A549 treated with Hydrocortisone at 1 μM for 4 hours (cell line): ENCODE data around the gene CEP131. TPM values are rescaled to one million over a fixed set of nuclear protein-coding genes. Genes with fewer than 3 reads are reported as not detected.

ENCODE experiments used
- total RNA-seq: library from RNA; stranded (reverse); fragments of 200-300 nt; extraction: Qiagen RNA extraction; gene quantifications from 5 replicates; pipeline ENCODE4 v1.2.3, GENCODE V29; 2022

CEP131 gene
- 6.4 to 8.5 TPM (median 7.8 TPM) in 5 replicates for total RNA-seq

DNA sequence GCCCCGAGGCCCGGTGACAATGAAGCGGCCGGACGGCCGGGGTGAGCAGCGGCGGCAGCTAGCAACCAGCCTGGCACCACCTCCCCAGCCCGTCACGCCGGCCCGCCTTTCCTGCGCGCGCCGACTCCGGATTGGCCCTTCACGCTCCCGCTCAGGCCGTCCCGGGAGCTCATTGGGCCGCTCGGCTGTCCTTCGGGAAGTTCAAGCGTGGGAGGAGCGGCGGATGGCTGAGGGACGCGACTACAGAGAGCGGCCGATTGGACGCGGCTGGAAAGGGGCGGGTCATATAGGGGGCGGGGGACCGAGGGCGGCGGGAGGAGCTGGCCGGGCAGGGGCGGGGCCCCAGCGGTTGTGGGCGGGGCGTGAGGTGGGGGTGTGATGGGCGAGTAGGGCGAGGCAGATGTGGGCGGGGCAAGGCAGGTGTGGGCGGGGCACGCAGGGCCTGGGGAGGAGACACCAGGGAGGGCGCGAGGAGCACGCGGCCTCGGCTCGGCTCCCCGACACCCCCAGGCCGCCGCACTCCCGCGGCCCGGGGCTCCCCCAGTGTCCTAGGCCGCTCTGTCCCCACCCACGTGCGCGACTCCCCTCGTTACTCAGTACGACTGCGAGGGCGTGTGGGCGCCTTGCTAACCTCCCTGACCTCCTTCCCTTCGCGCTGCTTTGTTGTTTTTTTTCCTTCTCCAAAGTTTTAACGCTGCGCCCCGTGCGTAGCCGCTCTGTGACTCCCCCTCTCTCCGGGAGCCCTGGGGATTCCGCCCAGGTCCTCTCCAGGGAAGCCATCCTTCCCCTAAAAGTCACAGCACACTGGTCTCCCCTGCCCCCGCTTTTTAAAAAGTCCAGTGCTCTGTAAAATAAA lies at the start of gene CEP131:
Gene CEP131, minus strand, starts transcription at position 60 of the 856 bp plus-strand sequence. CDS start 2,909 bp downstream, outside the sequence.

DNA sequence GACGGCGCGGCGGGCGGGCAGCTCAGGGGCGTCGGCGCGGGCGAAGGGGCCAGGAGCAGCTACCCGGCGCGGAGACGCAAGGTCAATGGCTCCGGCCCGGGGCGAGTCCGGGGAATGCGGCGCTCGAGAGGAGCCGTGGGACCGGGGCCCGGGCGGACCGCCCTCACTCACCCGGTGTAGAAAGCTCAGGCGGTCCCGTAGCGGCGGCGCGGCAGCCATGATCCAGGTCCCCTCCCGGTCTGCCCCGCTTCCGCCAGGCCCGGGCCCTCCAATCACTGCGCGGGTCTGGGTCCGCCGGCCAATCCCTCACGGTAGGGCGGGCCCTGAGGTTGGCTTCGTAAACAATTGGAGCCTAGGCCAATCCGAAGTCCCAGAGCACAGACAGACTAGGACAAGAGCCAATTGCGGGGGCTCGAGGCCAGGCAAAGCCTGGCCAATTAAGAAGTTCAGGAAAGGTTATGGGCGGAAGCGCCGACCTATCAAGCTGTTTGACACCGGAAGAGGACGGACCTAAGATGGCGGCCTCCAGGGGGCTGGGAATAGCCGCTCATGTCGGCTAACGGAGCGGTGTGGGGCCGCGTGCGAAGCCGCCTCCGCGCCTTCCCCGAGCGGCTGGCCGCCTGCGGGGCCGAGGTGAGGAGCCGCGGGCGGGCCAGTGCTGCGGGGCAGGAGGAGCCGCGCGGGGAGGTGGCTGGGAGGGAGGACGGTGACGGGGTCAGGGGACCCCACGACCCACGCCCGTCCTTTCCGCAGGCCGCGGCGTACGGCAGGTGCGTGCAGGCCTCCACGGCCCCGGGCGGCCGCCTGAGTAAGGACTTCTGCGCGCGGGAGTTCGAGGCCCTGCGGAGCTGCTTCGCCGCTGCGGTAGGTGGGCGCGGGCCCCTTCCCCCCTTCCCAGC lies 16.3 kb upstream of the CEP131 start, which contains the start of the genes NDUFAF8 and TEPSIN:
Gene NDUFAF8, plus strand, starts transcription at position 504 of the 899 bp plus-strand sequence. Its CDS starts 46 bp downstream, at position 550.
Gene TEPSIN, minus strand, starts transcription at position 241 of the 899 bp plus-strand sequence. Its CDS starts 22 bp downstream, at position 219.

DNA sequence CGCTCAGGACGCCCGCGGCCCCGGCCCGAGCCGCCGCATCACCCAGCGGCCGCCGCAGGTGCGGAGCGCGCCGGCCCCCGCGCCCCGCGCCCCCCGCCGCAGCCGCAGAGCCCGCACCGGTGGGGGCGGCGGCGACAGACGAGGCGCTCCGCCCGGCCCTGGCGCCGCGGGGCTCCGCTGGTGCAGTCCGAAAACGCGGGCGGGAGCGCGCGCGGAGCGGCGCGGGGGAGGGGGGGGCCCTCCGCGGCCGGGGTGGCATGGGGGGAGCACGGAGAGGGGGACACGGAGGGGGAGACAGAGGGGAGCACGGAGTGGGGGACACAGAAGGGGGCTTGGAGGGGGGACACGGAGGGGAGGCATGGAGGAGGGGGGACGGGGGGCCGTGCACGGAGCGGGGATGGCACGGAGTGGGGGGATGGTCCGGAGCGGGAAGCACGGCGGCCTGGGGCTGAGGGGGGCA lies 56.7 kb downstream of the CEP131 start, which contains the start of gene AATK:
Gene AATK, minus strand, starts transcription at position 189 of the 460 bp plus-strand sequence. CDS start 229 bp downstream, outside the sequence.

DNA sequence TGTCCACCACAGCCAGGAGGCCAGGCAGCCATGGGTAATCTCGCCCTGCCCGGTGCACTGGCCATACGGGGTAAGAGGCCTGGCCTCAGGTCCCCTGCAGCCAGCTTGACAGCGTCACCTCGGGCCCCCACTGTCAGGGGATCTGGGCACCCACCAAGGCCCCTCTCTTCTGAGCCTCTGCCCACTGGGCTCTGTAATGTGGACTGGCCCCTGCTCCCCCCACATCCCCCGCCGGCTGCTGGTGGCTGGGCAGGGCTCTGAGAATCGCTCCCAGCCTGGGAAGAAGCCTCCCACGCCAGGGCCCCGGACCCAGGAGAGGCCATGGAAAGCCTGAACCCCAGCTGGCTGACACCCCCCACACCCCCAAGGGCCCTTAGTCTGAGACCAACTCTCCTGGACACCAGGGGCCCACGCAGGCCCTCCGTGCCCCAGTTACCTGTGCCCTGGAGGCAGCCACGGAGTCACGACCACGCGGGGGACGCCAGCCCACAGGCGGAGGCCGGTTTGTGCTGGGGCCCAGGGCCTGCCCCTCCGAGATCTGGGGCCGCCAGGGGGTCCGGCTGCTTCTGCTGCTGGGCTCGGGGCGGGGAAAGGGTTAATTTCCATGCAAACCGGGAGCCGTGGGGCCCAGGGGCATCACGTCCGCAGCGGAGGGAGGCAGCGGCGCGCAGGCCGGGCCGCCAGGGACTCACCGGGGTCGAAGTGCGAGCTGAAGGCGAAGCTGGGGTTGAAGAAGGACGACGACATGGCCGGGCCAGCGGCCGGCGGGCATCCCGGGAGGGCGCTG lies 57.3 kb downstream of the CEP131 start, which contains the start of gene PVALEF:
Gene PVALEF, plus strand, starts transcription at position 262 of the 787 bp plus-strand sequence. CDS start 15,720 bp downstream, outside the sequence.

Other genes with a start within 250 kb of the CEP131 start
- 31.2 to 37.9 TPM (median 34.1 TPM) in 5 replicates for gene CHMP6, start 231.1 kb downstream of the CEP131 start, total RNA-seq
- 116 to 132 TPM (median 129 TPM) in 5 replicates for gene BAIAP2, start 187.8 kb downstream of the CEP131 start, total RNA-seq
- not detected in 5 replicates for gene PVALEF, start 57.5 kb downstream of the CEP131 start, total RNA-seq
- gene AATK, start 56.7 kb downstream of the CEP131 start, total RNA-seq = 0.29 to 0.64 TPM (median 0.50 TPM) in 5 replicates
- 20.2 to 27.4 TPM (median 26.5 TPM) in 5 replicates for gene TEPSIN, start 16.1 kb upstream of the CEP131 start, total RNA-seq
- 82.5 to 221 TPM (median 212 TPM) in 5 replicates for gene NDUFAF8, start 16.4 kb upstream of the CEP131 start, total RNA-seq
- 59.4 to 74.1 TPM (median 69.2 TPM) in 5 replicates for gene SLC38A10, start 72.3 kb upstream of the CEP131 start, total RNA-seq
- 6.5 to 8.7 TPM (median 8.6 TPM) in 5 replicates for gene BAHCC1, start 172.5 kb upstream of the CEP131 start, total RNA-seq